GM12892 (cell line): ENCODE results near the gene CARNS1.

Experiments
- POLR2A ChIP-seq: IDR thresholded peaks from 2 replicates; pipeline ENCODE4 v1.6.1; 2011; ENCODE audit warnings: low read depth, low read length, control low read depth
- POLR2AphosphoS5 ChIP-seq: IDR thresholded peaks from 2 replicates; pipeline ENCODE4 v1.6.1; 2011; ENCODE audit warnings: low read depth, low read length, control low read depth
- TAF1 ChIP-seq: IDR thresholded peaks from 2 replicates; pipeline ENCODE4 v1.6.1; 2011; ENCODE audit warnings: low read depth, mild to moderate bottlenecking, control low read depth, low read length, borderline replicate concordance

DNA sequence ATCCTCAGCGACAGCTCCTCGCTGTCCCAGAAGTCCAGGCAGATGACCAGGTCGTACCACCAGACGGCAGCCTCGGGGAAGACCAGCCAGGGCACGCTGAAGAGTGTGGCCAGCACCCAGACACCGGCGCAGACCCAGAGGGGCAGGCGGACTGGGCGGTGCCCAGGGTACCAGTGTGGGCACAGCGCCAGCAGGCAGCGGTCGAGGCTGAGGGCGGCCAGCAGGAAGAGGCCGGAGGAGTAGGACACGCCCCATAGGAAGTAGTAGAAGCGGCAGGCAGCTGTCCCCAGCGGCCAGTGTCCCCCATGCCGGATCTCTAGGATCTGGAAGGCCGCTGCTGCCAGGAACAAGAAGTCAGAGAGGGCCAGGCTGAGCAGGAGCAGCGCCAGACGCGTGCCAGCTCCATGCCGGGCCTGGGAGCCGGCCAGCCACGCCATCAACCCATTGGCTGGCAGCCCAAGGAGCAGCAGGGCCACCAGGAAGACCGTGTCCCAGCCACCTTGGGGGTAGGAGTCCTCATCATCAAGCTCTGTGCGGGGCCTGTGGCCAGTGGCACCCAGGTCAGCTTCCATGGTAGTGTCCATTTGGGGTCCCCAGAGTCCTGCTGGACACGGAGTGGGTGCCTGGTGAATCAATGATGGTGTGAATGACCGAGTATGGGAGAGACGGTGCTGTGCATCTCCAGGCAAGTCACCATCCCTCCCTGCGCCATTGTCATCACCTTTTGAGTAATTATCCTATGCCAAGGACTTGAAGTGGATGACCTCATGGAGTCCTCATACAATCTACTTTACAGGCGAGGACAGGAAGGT is 36.9 kb downstream of the CARNS1 start, which contains the start of gene GPR152:
- TF ChIP-seq POLR2A (no peak), TAF1 (no peak), POLR2AphosphoS5 (no peak)
